ENCODE results near the gene NONO. TPM values are rescaled to one million over a fixed set of nuclear protein-coding genes. Genes with fewer than 3 reads are reported as not detected.

Gene NONO
- total and polyA plus RNA-seq, 2 experiments from 2014 or later, result 164 to 298 TPM

Other genes starting within 250 kb of the NONO start
- gene SNX12, start 215.3 kb upstream of the NONO start, total RNA-seq (2014; rRNA removed; shearing (Covaris generic)), result 47.0 and 76.1 TPM in 2 replicates
- 7.6 and 10.4 TPM in 2 replicates for gene SNX12, start 215.3 kb upstream of the NONO start, polyA plus RNA-seq (2016; fragmentation: Nextera tagmentation; extraction: Ambion mirVana)
- 5.2 and 5.3 TPM in 2 replicates for gene FOXO4, start 187.8 kb upstream of the NONO start, total RNA-seq (2014; rRNA removed; shearing (Covaris generic))
- gene FOXO4, start 187.8 kb upstream of the NONO start, polyA plus RNA-seq (2016; fragmentation: Nextera tagmentation; extraction: Ambion mirVana), result 1.1 TPM in 2 replicates
- gene CXorf65, start 176.9 kb upstream of the NONO start, total RNA-seq (2014; rRNA removed; shearing (Covaris generic)), result not detected in 2 replicates
- gene CXorf65, start 176.9 kb upstream of the NONO start, polyA plus RNA-seq (2016; fragmentation: Nextera tagmentation; extraction: Ambion mirVana), result not detected in 2 replicates
- gene IL2RG, start 172.1 kb upstream of the NONO start, total RNA-seq (2014; rRNA removed; shearing (Covaris generic)), result not detected in 2 replicates
- 0.23 and 0.53 TPM in 2 replicates for gene IL2RG, start 172.1 kb upstream of the NONO start, polyA plus RNA-seq (2016; fragmentation: Nextera tagmentation; extraction: Ambion mirVana)
- gene MED12, start 165.0 kb upstream of the NONO start, total RNA-seq (2014; rRNA removed; shearing (Covaris generic)), result 14.9 and 32.6 TPM in 2 replicates
- 9.5 and 10.0 TPM in 2 replicates for gene MED12, start 165.0 kb upstream of the NONO start, polyA plus RNA-seq (2016; fragmentation: Nextera tagmentation; extraction: Ambion mirVana)
- gene NLGN3, start 138.8 kb upstream of the NONO start, total RNA-seq (2014; rRNA removed; shearing (Covaris generic)), result 0.11 and 0.63 TPM in 2 replicates
- 0.10 and 0.34 TPM in 2 replicates for gene NLGN3, start 138.8 kb upstream of the NONO start, polyA plus RNA-seq (2016; fragmentation: Nextera tagmentation; extraction: Ambion mirVana)
- not detected in 2 replicates for gene GJB1, start 60.4 kb upstream of the NONO start, total RNA-seq (2014; rRNA removed; shearing (Covaris generic))
- gene GJB1, start 60.4 kb upstream of the NONO start, polyA plus RNA-seq (2016; fragmentation: Nextera tagmentation; extraction: Ambion mirVana), result not detected in 2 replicates
- 14.7 and 14.8 TPM in 2 replicates for gene ZMYM3, start 29.5 kb upstream of the NONO start, total RNA-seq (2014; rRNA removed; shearing (Covaris generic))
- gene ZMYM3, start 29.5 kb upstream of the NONO start, polyA plus RNA-seq (2016; fragmentation: Nextera tagmentation; extraction: Ambion mirVana), result 7.7 TPM in 2 replicates
- 0.22 and 0.25 TPM in 2 replicates for gene ITGB1BP2, start 18.1 kb downstream of the NONO start, total RNA-seq (2014; rRNA removed; shearing (Covaris generic))
- gene ITGB1BP2, start 18.1 kb downstream of the NONO start, polyA plus RNA-seq (2016; fragmentation: Nextera tagmentation; extraction: Ambion mirVana), result not detected in 2 replicates
- 12.4 and 12.5 TPM in 2 replicates for gene TAF1, start 82.7 kb downstream of the NONO start, total RNA-seq (2014; rRNA removed; shearing (Covaris generic))
- gene TAF1, start 82.7 kb downstream of the NONO start, polyA plus RNA-seq (2016; fragmentation: Nextera tagmentation; extraction: Ambion mirVana), result 4.7 and 5.3 TPM in 2 replicates
- gene OGT, start 249.5 kb downstream of the NONO start, total RNA-seq (2014; rRNA removed; shearing (Covaris generic)), result 97.1 and 119 TPM in 2 replicates
- 31.5 and 42.1 TPM in 2 replicates for gene OGT, start 249.5 kb downstream of the NONO start, polyA plus RNA-seq (2016; fragmentation: Nextera tagmentation; extraction: Ambion mirVana)